Stimulated activated CD4-positive, alpha-beta T cell treated with anti-CD3 and anti-CD28 coated beads, Interleukin-4, amount 100 ng/mL, for 24 hours (primary cell): ENCODE data around the gene TIGD4.

ENCODE experiments used
- DNase-seq: peaks from one replicate; pipeline ENCODE4 v3.0.0-alpha.2; 2020

The TIGD4 gene

DNA sequence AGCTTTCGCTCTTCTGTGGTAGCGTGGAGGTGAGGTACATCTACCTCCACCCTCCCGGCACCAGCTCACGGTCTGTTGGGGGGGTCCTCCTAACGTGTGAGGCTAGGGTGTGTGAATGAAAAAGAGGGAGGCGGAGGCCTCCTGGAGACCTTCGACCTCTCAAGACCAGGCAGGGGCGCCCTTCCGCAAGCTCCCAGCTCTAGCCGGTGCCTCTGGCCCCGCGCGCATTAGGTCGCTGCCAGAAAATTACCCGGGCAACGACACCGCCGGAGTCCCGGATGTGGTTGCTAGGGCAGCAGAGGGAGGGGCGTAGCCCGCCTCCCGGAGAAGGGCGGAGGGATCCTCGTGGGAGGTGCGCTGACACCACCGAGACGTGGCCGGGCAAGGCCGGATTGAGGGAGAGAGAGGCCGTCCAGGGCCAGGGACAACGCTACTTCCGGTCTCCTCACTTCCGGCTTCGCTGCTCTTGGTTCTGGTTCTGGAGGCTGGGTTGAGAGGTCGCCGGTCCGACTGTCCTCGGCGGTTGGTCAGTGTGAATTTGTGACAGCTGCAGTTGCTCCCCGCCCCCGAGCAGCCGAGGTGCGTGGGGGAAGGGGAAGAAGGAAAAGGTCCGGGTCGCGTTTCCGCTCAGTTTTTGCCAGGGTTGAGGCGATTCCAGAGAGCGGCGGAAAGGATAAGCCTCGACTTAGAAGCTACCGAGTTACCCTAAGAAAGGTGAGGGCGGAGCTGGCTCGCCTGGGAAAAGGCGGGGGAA is at the start of gene TIGD4, which contains the start of gene ARFIP1:
Gene TIGD4 (minus strand): TSS at position 218 of the 754 bp plus-strand sequence. CDS start 8,726 bp downstream, outside the sequence.
Gene ARFIP1 (plus strand): TSS at position 442 of the 754 bp plus-strand sequence. CDS start 49,680 bp downstream, outside the sequence.
- DNase-seq: peak; percentile 94

- DNase-seq: no peak
Measured at GRCh38 chr4:152828122-152828521, 48.6 kb upstream of the TIGD4 start.

GRCh38 chr4:152825336-152825735 is 45.8 kb upstream of the TIGD4 start:
- no peak for DNase-seq

DNA sequence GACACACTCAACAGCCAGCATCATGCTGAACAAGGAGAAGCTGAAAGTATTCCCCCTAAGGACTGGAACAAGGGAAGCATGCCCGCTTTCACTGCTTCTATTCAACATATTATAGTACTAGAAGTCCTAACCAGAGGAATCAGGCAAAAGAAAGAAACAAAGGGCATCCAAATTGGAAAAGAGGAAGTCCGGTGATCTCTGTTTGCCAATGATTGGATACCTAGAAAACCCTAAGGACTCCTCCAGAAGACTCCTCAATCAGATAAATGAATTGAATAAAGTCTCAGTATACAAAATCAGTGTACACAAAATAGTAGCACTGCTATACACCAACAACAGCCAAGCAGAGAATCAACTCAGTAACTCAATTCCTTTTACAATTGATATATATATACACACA is 45.0 kb upstream of the TIGD4 start:
- DNase-seq: no peak

DNA sequence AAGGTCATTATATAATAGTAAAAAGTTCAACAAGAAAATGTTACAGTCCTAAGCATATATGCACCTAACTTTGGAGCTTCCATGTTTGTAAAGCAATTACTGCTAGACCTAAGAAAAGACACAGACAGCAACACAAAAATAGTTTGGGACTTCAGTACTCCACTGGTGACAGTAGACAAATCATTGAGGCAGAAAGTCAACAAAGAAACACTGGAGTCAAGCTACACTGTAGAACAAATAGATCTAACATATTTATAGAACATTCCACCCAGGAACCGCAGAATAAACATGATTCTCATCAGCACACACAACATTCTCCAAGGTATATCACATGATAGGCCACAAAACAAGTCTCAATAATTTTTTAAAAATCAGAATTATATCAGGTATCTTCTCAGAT is 42.8 kb upstream of the TIGD4 start:
- DNase-seq: no peak

DNA sequence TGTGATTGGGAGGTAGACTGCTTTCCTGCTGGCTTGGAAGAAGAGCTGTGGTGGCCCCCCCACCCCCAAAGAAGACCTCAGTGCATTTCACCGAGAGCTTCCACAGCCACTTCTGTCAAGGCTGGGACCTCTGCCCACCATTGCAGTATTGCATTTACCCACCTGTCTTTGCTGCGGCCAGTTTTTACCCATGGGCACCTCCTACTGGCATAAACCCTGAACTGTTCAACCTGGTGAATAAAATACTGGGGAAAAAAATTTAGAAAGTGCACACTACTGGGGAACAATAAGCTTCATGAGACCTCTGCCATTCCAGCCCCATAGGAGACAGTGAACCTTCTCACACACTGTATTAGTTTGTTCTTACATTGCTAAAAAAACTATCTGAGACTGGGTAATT is 40.5 kb upstream of the TIGD4 start:
- no peak for DNase-seq

- DNase-seq: no peak
Measured at GRCh38 chr4:152819026-152819645, 39.6 kb upstream of the TIGD4 start.

DNA sequence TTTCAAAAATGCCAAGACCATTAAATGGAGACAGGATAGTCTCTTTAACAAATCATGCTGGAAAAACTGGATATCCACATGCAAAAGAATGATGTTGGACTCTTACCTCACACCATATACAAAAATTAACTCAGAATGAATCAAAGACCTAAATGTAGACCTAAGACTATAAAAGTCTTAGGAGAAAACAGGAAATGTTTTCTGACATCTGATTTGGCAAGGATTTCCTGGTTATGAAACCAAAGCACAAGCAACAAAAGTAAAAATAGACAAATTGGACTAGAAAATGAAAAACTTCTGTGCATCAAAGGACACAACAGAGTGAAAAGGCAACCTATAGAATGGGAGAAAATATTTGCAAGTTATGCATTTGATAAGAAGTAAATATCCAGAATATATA is 37.8 kb upstream of the TIGD4 start:
- no peak for DNase-seq

DNA sequence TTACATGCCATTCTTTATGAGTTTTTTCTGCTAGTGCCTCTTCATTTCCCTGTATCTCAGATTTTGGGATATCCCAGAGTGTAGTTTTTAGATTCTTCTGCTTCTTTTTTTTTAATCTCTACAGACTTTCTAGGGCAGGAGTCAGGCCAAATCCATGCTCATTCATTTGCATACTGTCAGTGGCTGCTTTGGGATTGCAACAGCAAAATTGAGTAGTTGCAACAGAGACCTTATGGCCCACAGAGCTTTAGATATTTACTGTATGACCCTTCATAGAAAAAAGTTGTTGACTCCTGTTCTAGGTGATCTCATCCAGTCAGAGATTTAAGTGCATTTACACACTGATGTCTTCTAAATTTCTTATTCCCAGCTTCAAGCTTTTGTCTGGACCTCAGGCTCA is 35.5 kb upstream of the TIGD4 start:
- DNase-seq: no peak

GRCh38 chr4:152810715-152811287 is 31.3 kb upstream of the TIGD4 start:
- no peak for DNase-seq

DNA sequence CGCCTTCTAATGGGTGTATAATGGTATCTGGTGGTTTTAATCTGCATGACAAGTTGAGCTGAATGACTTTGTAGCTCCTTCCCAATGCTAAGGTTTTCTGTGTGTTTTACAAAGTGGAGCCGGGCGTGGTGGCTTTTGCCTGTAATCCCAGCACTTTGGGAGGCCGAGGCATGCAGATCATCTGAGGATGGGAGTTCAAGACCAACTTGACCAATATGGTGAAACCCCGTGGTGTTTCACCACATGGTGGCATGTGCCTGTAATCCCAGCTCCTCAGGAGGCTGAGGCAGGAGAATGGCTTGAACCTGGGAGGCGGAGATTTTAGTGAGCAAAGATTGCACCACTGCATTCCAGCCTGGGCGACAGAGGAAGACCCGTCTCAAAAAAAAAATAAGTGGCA is 29.1 kb upstream of the TIGD4 start:
- DNase-seq: no peak

- DNase-seq: no peak
Measured at GRCh38 chr4:152807294-152807829, 27.8 kb upstream of the TIGD4 start.

- no peak for DNase-seq
Measured at GRCh38 chr4:152806501-152807125, 27.1 kb upstream of the TIGD4 start.

- DNase-seq: no peak
Measured at GRCh38 chr4:152805818-152806217, 26.3 kb upstream of the TIGD4 start.

- no peak for DNase-seq
Measured at GRCh38 chr4:152805071-152805650, 25.6 kb upstream of the TIGD4 start.

DNA sequence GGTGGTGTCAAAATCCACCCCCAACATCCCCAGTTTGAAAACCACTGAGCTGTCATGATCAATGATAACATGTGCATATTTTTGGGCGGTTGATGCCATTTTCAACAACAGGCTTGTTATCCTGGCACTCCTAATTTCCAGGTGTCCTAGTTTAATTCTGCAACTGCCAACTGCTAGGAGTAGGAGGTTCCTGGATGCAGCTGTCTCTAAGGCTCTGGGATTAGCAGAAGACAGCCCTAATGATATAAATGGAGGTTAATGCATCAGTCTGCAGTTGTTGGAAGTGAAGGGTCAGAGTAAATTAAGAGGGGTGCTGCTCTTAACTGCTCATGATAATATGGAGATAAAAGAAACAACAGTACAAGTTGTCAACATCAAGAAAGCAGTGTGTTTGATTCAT is 24.0 kb upstream of the TIGD4 start:
- no peak for DNase-seq

DNA sequence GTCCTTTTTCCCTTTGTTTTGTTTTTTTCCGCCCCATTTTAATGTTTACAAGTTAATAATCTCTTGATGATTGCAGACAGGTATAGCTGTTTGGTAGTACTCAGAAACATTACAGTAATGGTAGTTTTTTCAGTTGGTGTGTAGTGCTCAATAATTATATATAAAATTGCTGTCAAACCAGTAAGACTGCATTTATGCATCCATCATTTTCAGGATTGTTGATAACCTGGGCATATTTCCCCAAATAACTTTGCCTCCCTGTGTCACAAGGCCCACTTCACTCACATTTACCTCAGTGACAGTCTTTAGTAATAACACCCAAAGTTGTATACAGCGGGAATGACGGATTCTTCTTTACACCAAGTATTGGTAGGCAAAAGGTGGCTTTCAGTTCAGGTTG is 16.4 kb upstream of the TIGD4 start:
- DNase-seq: no peak

DNA sequence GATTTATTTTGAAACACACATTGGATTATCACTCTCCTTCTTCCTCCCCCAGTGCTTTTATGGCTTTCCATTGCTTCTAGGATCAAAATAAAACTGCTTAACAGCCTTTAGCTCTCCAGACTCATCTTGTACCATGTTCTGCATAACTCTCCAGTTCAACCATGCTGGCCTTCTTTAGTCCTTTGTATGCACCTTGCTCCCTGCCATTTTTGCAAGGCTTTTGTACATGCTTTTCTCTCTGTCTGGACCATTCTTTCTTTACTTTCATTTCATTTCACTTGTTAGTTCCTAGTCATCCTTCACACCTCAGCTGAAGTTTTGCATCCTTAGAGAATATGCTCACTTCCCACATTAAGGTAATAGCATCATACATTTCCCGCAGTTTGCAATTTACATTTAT is 7.1 kb upstream of the TIGD4 start:
- no peak for DNase-seq

DNA sequence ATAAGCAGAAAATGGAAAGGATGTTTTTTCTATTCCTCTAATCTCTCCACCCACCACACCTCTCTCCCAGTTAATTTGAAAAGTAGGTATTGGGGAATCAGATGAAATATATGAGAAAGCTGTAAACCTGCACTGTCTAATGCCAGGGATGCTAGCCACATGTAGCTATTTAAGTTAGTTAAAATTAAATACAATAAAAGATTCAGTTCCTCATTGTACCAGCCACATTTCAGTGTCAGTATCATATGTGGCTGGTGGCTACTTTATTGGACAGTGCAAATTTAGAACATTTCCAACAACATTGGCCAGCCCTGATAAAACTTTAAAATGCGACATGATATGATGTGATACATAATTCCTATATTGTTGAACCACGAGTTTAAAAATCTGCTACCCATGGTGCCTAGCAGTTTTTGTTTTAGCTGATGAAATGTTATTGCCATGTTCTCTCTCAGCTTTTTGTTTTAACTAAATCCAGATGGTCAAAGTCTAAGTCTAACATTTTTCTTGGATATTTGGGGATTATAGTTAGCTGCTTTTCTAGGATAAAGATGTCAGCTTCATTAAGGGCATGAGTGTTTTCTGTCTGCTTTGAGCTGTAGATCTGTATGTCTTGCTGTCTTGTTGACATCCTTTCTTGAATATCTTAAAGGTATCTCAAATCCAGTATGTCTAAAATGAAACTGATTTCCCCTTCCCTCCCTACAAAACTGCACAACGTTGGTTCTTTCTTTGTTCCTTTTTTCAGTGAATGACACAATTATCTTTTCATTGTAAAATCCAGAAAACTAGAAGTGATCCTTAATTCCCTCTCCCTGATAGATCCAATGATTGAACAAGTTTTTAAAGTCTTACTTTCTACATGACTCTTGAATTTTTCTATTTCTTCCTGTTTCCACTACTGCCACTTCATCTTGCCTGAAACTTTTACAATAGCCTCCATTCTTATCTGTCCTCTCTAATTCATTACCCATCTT is 6.4 kb upstream of the TIGD4 start:
- no peak for DNase-seq

DNA sequence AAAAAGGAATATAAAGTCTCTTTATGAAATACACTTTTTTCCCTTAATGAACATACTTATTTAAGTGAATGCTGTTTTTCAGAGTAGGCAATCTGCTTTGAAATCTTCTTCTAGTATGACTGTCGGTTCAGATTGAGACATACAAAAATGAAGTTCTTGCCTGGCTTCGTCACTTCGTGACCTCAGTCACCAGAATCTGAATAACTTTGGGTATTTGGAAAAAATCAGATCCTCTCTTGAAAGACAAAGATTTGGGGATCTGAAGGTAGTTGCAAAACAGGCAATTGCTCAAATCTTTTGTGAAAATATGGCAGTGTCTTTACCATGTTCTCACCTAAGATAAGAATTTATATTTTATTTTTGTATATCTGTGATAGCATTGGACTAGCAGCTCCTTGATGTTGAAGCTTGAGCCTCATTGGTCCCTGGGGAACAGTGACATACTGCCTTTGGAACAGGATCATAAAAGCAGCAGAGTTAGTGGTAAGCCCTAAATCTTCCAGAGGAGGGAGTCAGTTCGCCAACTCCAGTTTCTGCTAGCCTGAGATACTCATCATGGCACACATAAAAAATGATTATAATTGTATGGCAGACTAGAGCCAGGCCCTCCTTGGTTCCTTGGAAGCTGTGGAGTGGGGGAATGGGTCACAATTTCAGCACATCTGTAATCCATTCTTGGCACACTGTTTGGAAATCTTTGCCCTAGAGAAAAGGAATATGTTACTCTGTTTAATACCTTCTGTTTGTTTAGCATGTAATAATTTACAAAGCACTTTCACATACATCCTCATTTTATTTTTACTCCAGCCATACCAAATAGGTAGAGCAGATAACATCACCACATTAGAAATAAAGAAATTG is 5.2 kb upstream of the TIGD4 start:
- no peak for DNase-seq

- DNase-seq: no peak
Measured at GRCh38 chr4:152780267-152780778, 793 bp upstream of the TIGD4 start.
